HG02840 (cell line): ENCODE data around the gene RTN4RL1.
"Not testable (repeated sequence)": the region's sequence is repeated elsewhere in the genome, so short reads cannot be mapped to it uniquely, and the experiment has no call there.

Source experiments
- ATAC-seq: cut with Tn5 transposase; IDR thresholded peaks from one replicate; pipeline ENCODE4 v1.9.1; 2021; ENCODE audit warnings: mild to moderate bottlenecking, moderate library complexity, moderate number of reproducible peaks; ENCODE audit not compliant: unreplicated experiment, low FRiP score

Gene RTN4RL1

GRCh38 chr17:1985093-1985492, 40.0 kb downstream of the RTN4RL1 start:
- ATAC-seq, result no peak

DNA sequence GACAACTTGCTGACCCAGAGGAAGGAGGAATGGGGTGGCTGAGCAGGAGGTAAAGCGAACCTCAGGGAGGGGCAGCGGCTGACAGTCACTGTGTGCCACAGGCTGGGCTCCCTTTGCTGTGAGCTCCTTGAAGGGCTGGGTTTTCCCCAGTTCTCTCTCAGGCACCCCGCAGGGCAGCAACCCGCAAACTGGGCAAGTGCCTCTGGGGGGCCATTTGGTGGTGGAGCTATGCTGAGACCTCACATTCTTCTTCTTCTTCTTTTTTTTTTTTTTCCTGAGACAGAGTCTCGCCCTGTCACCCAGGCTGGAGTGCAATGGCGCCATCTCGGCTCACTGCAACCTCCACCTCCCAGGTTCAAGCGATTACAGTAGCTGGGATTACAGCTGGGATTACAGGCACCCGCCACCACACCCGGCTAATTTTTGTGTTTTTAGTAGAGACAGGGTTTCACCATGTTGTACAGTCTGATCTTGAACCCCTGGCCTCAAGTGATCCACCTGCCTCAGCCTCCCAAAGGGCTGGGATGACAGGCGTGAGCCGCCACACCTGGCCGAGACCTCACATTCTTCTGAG, 42.3 kb downstream of the RTN4RL1 start:
- not testable (repeated sequence) for ATAC-seq

DNA sequence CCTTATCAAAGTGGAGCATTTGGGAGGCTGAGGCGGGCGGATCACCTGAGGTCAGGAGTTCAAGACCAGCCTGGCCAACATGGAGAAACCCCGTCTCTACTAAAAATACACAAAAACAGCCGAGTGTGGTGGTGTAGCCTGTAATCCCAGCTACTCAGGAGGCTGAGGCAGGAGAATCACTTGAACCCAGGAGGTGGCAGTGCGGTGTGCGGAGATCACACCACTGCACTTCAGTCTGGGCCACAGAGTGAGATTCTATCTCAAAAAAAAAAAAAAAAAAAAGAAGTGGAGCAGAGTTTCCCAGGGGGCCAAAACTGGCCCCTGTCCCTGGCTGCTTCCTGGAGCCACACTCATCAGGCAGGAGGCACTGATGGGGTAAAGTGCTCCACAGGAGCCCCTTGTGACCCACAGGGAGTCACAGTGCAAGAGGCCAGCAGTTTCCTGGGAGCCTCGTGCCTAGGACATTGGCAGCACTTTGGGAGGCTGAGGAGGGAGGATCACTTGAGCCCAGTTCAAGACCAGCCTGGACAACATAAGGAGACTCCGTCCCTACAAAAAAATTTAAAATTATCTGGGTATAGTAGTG, 44.4 kb downstream of the RTN4RL1 start:
- no peak for ATAC-seq

DNA sequence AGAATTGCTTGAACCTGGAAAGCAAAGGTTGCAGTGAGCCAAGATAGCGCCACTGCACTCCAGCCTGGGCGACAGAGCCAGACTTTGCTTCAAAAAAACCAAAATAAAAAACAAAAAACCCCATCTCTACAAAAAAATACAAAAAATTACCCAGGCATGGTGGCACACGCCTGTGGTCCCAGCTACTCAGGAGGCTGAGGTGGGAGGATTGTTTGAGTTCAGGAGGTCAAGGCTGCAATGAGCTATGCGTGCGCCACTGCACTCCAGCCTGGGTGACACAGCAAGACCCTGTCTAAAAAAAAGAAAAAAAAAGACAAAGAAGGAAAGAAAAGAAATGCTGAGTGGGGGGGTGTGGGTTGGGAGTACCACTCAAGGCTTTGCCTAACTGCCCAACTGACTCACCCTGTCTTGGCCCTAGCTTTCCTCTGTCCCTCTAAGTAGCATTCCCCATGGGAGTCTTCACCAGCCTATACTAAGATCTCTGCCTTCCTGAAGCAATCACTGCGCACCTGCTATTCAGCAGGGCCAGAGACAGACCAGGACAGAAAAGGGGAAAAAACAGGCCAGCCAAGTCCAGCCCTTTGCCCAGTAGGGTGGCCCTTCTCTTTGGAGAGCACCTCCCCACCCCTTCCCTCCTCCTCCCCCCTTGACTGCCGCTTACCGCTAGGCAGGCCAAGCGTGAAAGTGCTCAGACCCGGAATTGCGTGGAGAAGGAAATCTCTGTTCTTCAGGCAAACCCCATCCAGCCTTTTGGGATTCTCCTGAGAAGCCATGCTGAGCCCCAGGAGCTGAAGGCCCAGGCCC, 45.8 kb downstream of the RTN4RL1 start:
- no peak for ATAC-seq

- no peak for ATAC-seq
These were observed 46.7 kb downstream of the RTN4RL1 start for GRCh38 chr17:1978396-1978949.

- ATAC-seq, result no peak
These were observed 47.3 kb downstream of the RTN4RL1 start for GRCh38 chr17:1977583-1978395.

GRCh38 chr17:1976683-1977064, 48.5 kb downstream of the RTN4RL1 start:
- no peak for ATAC-seq

GRCh38 chr17:1976000-1976682, 49.0 kb downstream of the RTN4RL1 start:
- ATAC-seq, result no peak

GRCh38 chr17:1975573-1975972, 49.6 kb downstream of the RTN4RL1 start:
- ATAC-seq, result no peak

- ATAC-seq, result no peak
These were observed 52.5 kb downstream of the RTN4RL1 start for GRCh38 chr17:1972487-1973160.

DNA sequence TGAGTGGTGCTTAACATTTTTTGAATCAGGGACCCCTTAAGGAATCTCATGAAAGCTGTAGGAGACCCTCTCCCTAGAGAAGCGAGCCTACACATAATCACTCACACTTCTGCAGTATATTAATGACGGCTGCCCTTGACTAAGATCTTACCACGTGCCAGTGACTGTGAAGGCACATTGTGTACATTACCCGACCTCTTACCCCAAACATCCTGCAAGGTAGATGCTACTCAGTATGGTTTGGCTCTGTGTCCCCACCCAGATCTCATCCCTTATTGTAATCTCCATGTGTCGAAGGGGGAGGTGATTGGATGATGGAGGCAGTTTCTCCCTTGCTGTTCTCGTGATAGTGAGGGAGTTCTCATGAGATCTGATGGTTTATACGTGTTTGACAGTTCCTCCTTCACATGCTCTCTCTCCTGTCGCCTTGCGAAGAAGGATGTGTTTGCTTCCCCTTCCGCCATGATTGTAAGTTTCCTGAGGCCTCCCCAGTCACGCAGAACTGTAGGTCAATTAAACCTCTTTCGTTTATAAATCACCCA, 54.2 kb downstream of the RTN4RL1 start:
- no peak for ATAC-seq

DNA sequence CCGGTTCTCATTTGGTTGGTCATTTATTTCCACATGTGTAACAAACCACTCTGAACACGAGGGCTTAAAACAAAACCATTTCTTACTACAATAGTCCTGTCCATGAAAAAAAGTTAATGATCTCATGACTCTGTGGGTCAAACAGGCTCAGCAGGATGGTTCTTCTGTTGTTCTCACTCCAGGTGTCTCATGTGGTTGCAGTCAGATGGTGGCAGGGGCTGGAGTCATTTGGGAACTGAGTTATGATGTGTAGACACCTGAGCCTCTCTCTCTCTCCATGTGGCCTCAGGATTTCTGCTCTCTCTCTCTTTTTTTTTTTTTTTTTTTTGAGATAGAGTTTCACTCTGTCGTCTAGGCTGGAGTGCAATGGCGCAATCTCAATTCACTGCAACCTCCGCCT, 55.4 kb downstream of the RTN4RL1 start:
- no peak for ATAC-seq

GRCh38 chr17:1967213-1967612, 57.9 kb downstream of the RTN4RL1 start:
- ATAC-seq, result no peak

GRCh38 chr17:1966274-1967086, 58.7 kb downstream of the RTN4RL1 start:
- no peak for ATAC-seq

DNA sequence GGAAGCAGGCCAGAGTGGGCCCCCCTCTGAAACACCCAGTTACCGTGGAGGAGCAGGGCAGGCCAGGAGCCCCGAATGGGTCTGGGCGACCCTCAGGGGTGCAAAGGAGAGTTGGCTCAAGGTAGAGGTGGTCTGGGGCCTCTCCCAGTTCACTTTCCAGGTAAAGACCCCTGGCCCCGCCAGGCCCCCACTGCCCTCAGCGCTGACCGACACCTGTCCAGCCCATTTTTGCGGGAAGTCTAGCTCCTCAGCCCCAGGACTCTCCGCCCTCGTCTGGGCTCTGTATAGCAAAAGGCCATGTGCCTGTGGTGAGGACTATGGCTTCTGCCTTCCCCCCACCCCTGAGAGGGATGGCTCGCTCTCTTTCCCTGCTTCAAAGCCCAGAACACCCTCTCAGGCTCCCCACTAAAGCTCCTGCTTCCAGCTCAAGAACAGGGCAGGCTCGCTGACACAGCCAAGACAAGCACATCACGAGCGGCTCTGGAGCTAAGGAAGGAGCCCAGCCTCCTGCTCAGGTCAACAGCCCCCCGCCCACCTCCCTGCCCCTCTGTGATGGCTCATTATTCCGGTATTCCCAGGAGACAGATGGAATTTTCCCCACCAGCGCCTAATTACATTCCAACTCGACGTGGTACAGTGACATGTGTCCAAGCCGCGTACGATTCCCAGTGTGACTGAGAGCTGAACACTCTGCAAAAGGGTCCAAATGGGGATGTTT, 59.4 kb downstream of the RTN4RL1 start:
- ATAC-seq, result no peak

DNA sequence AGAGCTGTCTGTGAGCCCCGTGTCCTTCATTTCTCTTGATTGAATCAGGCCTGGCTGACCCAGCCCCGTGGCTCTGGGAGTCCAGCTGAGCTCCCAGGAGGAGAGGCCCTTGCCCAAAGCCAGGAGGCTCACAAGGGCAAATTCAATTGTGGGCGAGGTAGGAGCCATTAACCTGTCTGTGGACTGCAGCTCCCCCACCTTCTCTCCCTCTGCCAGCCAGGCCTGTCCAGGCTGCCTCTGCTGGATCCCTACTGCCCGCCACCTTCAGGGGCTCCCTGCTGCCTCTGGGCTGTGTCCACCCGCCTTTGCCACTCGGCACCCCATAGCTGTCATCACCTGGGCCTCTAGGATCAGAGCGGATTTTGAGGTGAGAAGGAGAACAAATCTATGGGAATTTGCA, 61.9 kb downstream of the RTN4RL1 start:
- ATAC-seq, result no peak

GRCh38 chr17:1961189-1961588, 63.9 kb downstream of the RTN4RL1 start:
- no peak for ATAC-seq

- no peak for ATAC-seq
These were observed 64.6 kb downstream of the RTN4RL1 start for GRCh38 chr17:1960545-1960912.
